CD4-positive, alpha-beta T cell (primary cell): Measurements from ENCODE around the gene ZNF280C. TPM values are rescaled to one million over a fixed set of nuclear protein-coding genes. Genes with fewer than 3 reads are reported as not detected.

Source experiments
- ATAC-seq: fragments of 200-7000 bp; cut with Tn5 transposase; one replicate; pipeline ENCODE4 v1.10.0; 2022; ENCODE audit warnings: mild to moderate bottlenecking; ENCODE audit not compliant: poor library complexity
- CTCF ChIA-PET: fragments of 350-600 bp; sonication (Branson Sonifier 250); formaldehyde crosslinking; loops from one replicate; lab custom pipeline; 2021; ENCODE audit warnings: antibody characterized with exemption, inconsistent platforms; lab: Charles Lee
- POLR2A ChIA-PET: fragments of 350-600 bp; sonication (Branson Sonifier 250); formaldehyde crosslinking; loops from one replicate; lab custom pipeline; 2021; ENCODE audit warnings: antibody characterized with exemption, inconsistent platforms; lab: Charles Lee
- DNase-seq, 14 experiments: peaks; one replicate each; pipeline ENCODE4 v3.0.0-alpha.2; 2013 to 2020; ENCODE audit warnings: mixed read lengths in 2 of 14
- H3K27ac ChIP-seq, 2 donors: one replicate each; pipeline versions ENCODE4 v1.5.1 to v1.7.0; 2013; ENCODE audit warnings: low read length in 2 of 2, low read depth in 1 of 2, mild to moderate bottlenecking in 1 of 2
- H3K27me3 ChIP-seq, 2 experiments: 1 replicate in 1 of 2; 2 replicates in 1 of 2; pipeline versions ENCODE4 v1.6.1 to v1.7.0; 2013; ENCODE audit warnings: low read length in 2 of 2, control low read depth in 1 of 2, mild to moderate bottlenecking in 1 of 2, moderate library complexity in 1 of 2; ENCODE audit not compliant: insufficient read depth in 2 of 2, control insufficient read depth in 1 of 2
- H3K36me3 ChIP-seq: one replicate; pipeline ENCODE4 v1.6.1; 2013; ENCODE audit warnings: low read length, control low read depth; ENCODE audit not compliant: insufficient read depth
- H3K4me1 ChIP-seq: one replicate; pipeline ENCODE4 v1.6.1; 2013; ENCODE audit warnings: low read length, control low read depth; ENCODE audit not compliant: insufficient read depth
- H3K4me3 ChIP-seq: one replicate; pipeline ENCODE4 v1.5.1; 2013; ENCODE audit warnings: mild to moderate bottlenecking, low read length, moderate library complexity
- H3K9me3 ChIP-seq, 2 experiments: 1 replicate in 1 of 2; 2 replicates in 1 of 2; pipeline versions ENCODE4 v1.6.1 to v1.7.0; 2013; ENCODE audit warnings: low read length in 2 of 2, mild to moderate bottlenecking in 2 of 2, control low read depth in 1 of 2, moderate library complexity in 1 of 2; ENCODE audit not compliant: control insufficient read depth in 1 of 2, insufficient read depth in 1 of 2
- H3K27ac Mint-ChIP-seq: one replicate; pipeline ENCODE4 v1.8.0; 2020; ENCODE audit warnings: mixed read lengths
- H3K27me3 Mint-ChIP-seq: one replicate; pipeline ENCODE4 v1.8.0; 2021; ENCODE audit warnings: mixed read lengths
- H3K36me3 Mint-ChIP-seq: one replicate; pipeline ENCODE4 v1.8.0; 2021; ENCODE audit warnings: low read depth, mixed read lengths
- H3K4me1 Mint-ChIP-seq: one replicate; pipeline ENCODE4 v1.8.0; 2021; ENCODE audit warnings: low read depth, mixed read lengths
- H3K4me3 Mint-ChIP-seq: one replicate; pipeline ENCODE4 v1.8.0; 2020; ENCODE audit warnings: mild to moderate bottlenecking, mixed read lengths
- H3K9me3 Mint-ChIP-seq: one replicate; pipeline ENCODE4 v1.8.0; 2020; ENCODE audit warnings: mixed read lengths
- CTCF ChIP-seq: fragments of 200-600 bp; IDR thresholded peaks from one replicate; pipeline ENCODE4 v1.8.0; 2022; ENCODE audit warnings: antibody characterized with exemption, mild to moderate bottlenecking
- intact Hi-C, 2 experiments: fragments of 100-400 bp; cut with DNase I in 1 of 2; cut with micrococcal nuclease in 1 of 2; formaldehyde crosslinking; loops; one replicate each; pipeline versions ENCODE4 v1.15.1 to v1.9.0; 2023 to 2025; cut with DNase I, micrococcal nuclease
- total RNA-seq, 174 experiments: library from RNA in 2 of 174; stranded (reverse) in 2 of 174; gene quantifications; one replicate each; pipeline ENCODE4 v1.2.3 and lab custom pipeline; 2021 to 2026

ZNF280C gene
- total RNA-seq, 2 experiments from 2014 or later = 3.7 to 4.2 TPM

GRCh38 chrX:130296743-130297142, 28.0 kb upstream of the ZNF280C start:
- H3K4me1 Mint-ChIP-seq = no peaks in the 10 kb centered on the region
- no peaks in the 10 kb centered on the region for H3K27me3 Mint-ChIP-seq

GRCh38 chrX:130296297-130296678, 27.6 kb upstream of the ZNF280C start:
- DNase-seq = no peak
- H3K4me3 ChIP-seq = no peak overlapping the region

More at GRCh38 chrX:130296743-130297142, 28.0 kb upstream of the ZNF280C start:
- H3K9me3 Mint-ChIP-seq = no peaks in the 10 kb centered on the region
- H3K4me3 Mint-ChIP-seq = no peak overlapping the region
- Histone ChIP-seq H3K27me3 (no peaks in the 10 kb centered on the region), H3K4me1 (no peaks in the 10 kb centered on the region), H3K4me3 (no peak overlapping the region), H3K27ac (no peak overlapping the region), H3K36me3 (no peaks in the 10 kb centered on the region), H3K9me3 (no peaks in the 10 kb centered on the region)
- no peak for DNase-seq
- ChIA-PET POLR2A (no interaction called here), CTCF (no interaction called here)
- no peak for ATAC-seq
- no peaks in the 10 kb centered on the region for H3K36me3 Mint-ChIP-seq
- H3K27ac Mint-ChIP-seq = no peak overlapping the region
- no peak for TF ChIP-seq CTCF
- intact Hi-C loops = no loop called here

GRCh38 chrX:130295519-130296296, 27.0 kb upstream of the ZNF280C start:
- DNase-seq = no peak
- Mint-ChIP-seq H3K4me3 (no peak overlapping the region), H3K9me3 (no peaks in the 10 kb centered on the region), H3K36me3 (no peaks in the 10 kb centered on the region), H3K27ac (no peak overlapping the region), H3K27me3 (no peaks in the 10 kb centered on the region), H3K4me1 (no peaks in the 10 kb centered on the region)
- no peaks in the 10 kb centered on the region for H3K27me3 ChIP-seq
- H3K27ac ChIP-seq = no peak overlapping the region
- ATAC-seq = no peak
- no peak for TF ChIP-seq CTCF
- ChIA-PET CTCF (no interaction called here), POLR2A (no interaction called here)
- H3K9me3 ChIP-seq = no peaks in the 10 kb centered on the region
- no peak overlapping the region for H3K4me3 ChIP-seq
- H3K4me1 ChIP-seq = no peaks in the 10 kb centered on the region
- H3K36me3 ChIP-seq = no peaks in the 10 kb centered on the region
- intact Hi-C loops = no loop called here

More at GRCh38 chrX:130296297-130296678, 27.6 kb upstream of the ZNF280C start:
- Mint-ChIP-seq H3K27ac (no peak overlapping the region), H3K4me3 (no peak overlapping the region), H3K4me1 (no peaks in the 10 kb centered on the region), H3K27me3 (no peaks in the 10 kb centered on the region), H3K36me3 (no peaks in the 10 kb centered on the region), H3K9me3 (no peaks in the 10 kb centered on the region)
- no peak for ATAC-seq
- Histone ChIP-seq H3K9me3 (no peaks in the 10 kb centered on the region), H3K27ac (no peak overlapping the region), H3K4me1 (no peaks in the 10 kb centered on the region), H3K27me3 (no peaks in the 10 kb centered on the region), H3K36me3 (no peaks in the 10 kb centered on the region)
- ChIA-PET POLR2A (no interaction called here), CTCF (no interaction called here)
- no peak for TF ChIP-seq CTCF
- intact Hi-C loops = no loop called here
